H1 (cell line): ENCODE data around the gene LAG3. TPM values are rescaled to one million over a fixed set of nuclear protein-coding genes. Genes with fewer than 3 reads are reported as not detected.

Experiments
- CTCF ChIA-PET: fragments of 300-600 bp; sonication (Branson Sonifier 250); formaldehyde crosslinking; loops from one replicate; lab custom pipeline; 2021; ENCODE audit not compliant: partially characterized antibody; lab: Charles Lee
- POLR2A ChIA-PET: fragments of 300-600 bp; sonication (Branson Sonifier 250); formaldehyde crosslinking; loops from one replicate; lab custom pipeline; 2021; ENCODE audit warnings: inconsistent platforms; ENCODE audit not compliant: partially characterized antibody; lab: Charles Lee
- DNase-seq, 2 experiments: peaks; one replicate each; pipeline versions ENCODE4 v3.0.0 to v3.0.0-alpha.2; 2010 to 2022; ENCODE audit warnings: low spot score in 2 of 2, low read depth in 1 of 2, mixed read lengths in 1 of 2
- FAIRE-seq: peaks from 2 replicates; lab custom pipeline; 2011; peaks lifted over from hg19 to GRCh38; lab: Jason Lieb, UNC
- H2AFZ ChIP-seq: 2 replicates; pipeline ENCODE4 v1.8.1; 2012; ENCODE audit warnings: low read length, inconsistent platforms
- H2AK5ac ChIP-seq: 2 replicates; pipeline ENCODE4 v1.6.1; 2013; ENCODE audit warnings: low read depth, low read length
- H2BK120ac ChIP-seq: replicated peaks from 2 replicates; pipeline ENCODE3; 2013; ENCODE audit warnings: low read depth, low read length, inconsistent platforms
- H2BK12ac ChIP-seq: 2 replicates; pipeline ENCODE4 v1.6.1; 2013; ENCODE audit warnings: low read depth, low read length
- H2BK15ac ChIP-seq: 2 replicates; pipeline ENCODE4 v1.6.1; 2013; ENCODE audit warnings: low read length
- H2BK20ac ChIP-seq: 2 replicates; pipeline ENCODE4 v1.6.1; 2013; ENCODE audit warnings: low read length
- H2BK5ac ChIP-seq: 2 replicates; pipeline ENCODE4 v1.6.1; 2013; ENCODE audit warnings: low read depth, low read length
- H3K14ac ChIP-seq: 2 replicates; pipeline ENCODE4 v1.6.1; 2013; ENCODE audit warnings: inconsistent platforms; ENCODE audit not compliant: insufficient read length
- H3K18ac ChIP-seq: 2 replicates; pipeline ENCODE4 v1.6.1; 2013; ENCODE audit warnings: low read length; ENCODE audit errors: extremely low read depth
- H3K23ac ChIP-seq: 2 replicates; pipeline ENCODE4 v1.6.1; 2013; ENCODE audit warnings: inconsistent platforms; ENCODE audit not compliant: insufficient read length
- H3K23me2 ChIP-seq: 2 replicates; pipeline ENCODE4 v1.6.1; 2013; ENCODE audit warnings: low read depth, low read length
- H3K27ac ChIP-seq: 2 replicates; pipeline ENCODE4 v1.6.1; 2011; ENCODE audit warnings: low read depth, low read length, inconsistent platforms
- H3K27me3 ChIP-seq, 4 experiments: replicated peaks in 1 of 4; 1 replicate in 1 of 4; 2 replicates in 3 of 4; pipeline versions ENCODE4 v1.6.1 to v1.8.1; 2011 to 2013; ENCODE audit warnings: low read length in 3 of 4, mild to moderate bottlenecking in 3 of 4, inconsistent platforms in 2 of 4, mixed read lengths in 2 of 4, moderate library complexity in 1 of 4; ENCODE audit not compliant: control insufficient read depth in 3 of 4, insufficient read depth in 3 of 4; ENCODE audit errors: extremely low read depth in 1 of 4
- H3K36me3 ChIP-seq, 4 experiments: 2 replicates each; pipeline versions ENCODE4 v1.6.1 to v1.8.1; 2011 to 2013; ENCODE audit warnings: mild to moderate bottlenecking in 4 of 4, low read length in 3 of 4, moderate library complexity in 2 of 4, control low read depth in 1 of 4, inconsistent platforms in 1 of 4; ENCODE audit not compliant: insufficient read depth in 4 of 4, control insufficient read depth in 2 of 4
- H3K4ac ChIP-seq: replicated peaks from 2 replicates; pipeline ENCODE3; 2013; ENCODE audit warnings: low read length, low read depth, mixed read lengths, inconsistent platforms; ENCODE audit not compliant: insufficient read length
- H3K4me1 ChIP-seq, 4 experiments: replicated peaks in 1 of 4; 1 replicate in 1 of 4; 2 replicates in 3 of 4; pipeline versions ENCODE4 v1.6.1 to v1.8.1; 2011 to 2013; ENCODE audit warnings: low read length in 3 of 4, inconsistent platforms in 2 of 4, mixed read lengths in 1 of 4; ENCODE audit not compliant: insufficient read depth in 4 of 4, control insufficient read depth in 3 of 4
- H3K4me2 ChIP-seq, 2 experiments: 2 replicates each; pipeline versions ENCODE4 v1.6.1 to v1.8.1; 2011 to 2013; ENCODE audit warnings: low read depth in 2 of 2, low read length in 2 of 2, control low read depth in 1 of 2, inconsistent platforms in 1 of 2, mild to moderate bottlenecking in 1 of 2; ENCODE audit not compliant: insufficient read depth in 1 of 2
- H3K4me3 ChIP-seq, 4 experiments: fragments of 200-600, 300-600 bp in 1 of 4; sonication (generic), shearing (Covaris generic), sonication (Bioruptor Twin) in 1 of 4; 2 replicates each; pipeline versions ENCODE4 v1.5.1 to v1.8.1; 2011 to 2016; ENCODE audit warnings: low read length in 4 of 4, low read depth in 3 of 4, control low read depth in 2 of 4, inconsistent platforms in 2 of 4, mild to moderate bottlenecking in 2 of 4, mixed read lengths in 1 of 4, moderate library complexity in 1 of 4; ENCODE audit not compliant: insufficient read depth in 2 of 4; ENCODE audit errors: extremely low read depth in 1 of 4
- H3K56ac ChIP-seq: replicated peaks from 2 replicates; pipeline ENCODE3; 2013; ENCODE audit warnings: low read depth, mild to moderate bottlenecking, mixed read lengths, low read length, inconsistent platforms; ENCODE audit not compliant: insufficient read length
- H3K79me1 ChIP-seq: 2 replicates; pipeline ENCODE4 v1.6.1; 2013; ENCODE audit warnings: low read depth, low read length, control low read depth
- H3K79me2 ChIP-seq, 2 experiments: 2 replicates each; pipeline versions ENCODE4 v1.6.1 to v1.8.1; 2012 to 2013; ENCODE audit warnings: low read length in 2 of 2, mild to moderate bottlenecking in 2 of 2, inconsistent platforms in 1 of 2; ENCODE audit not compliant: insufficient read depth in 2 of 2, control insufficient read depth in 1 of 2
- H3K9ac ChIP-seq, 4 experiments: replicated peaks in 1 of 4; 1 replicate in 1 of 4; 2 replicates in 3 of 4; pipeline versions ENCODE4 v1.6.1 to v1.8.1; 2011 to 2013; ENCODE audit warnings: low read depth in 3 of 4, low read length in 3 of 4, control low read depth in 2 of 4, mild to moderate bottlenecking in 2 of 4, moderate library complexity in 2 of 4, inconsistent platforms in 1 of 4; ENCODE audit errors: extremely low read depth in 1 of 4
- H3K9me3 ChIP-seq, 2 experiments: 2 replicates each; pipeline versions ENCODE4 v1.6.1 to v1.8.1; 2012 to 2013; ENCODE audit warnings: mild to moderate bottlenecking in 2 of 2, moderate library complexity in 2 of 2, control low read depth in 1 of 2, inconsistent platforms in 1 of 2, low read depth in 1 of 2, low read length in 1 of 2, mixed read lengths in 1 of 2; ENCODE audit not compliant: insufficient read depth in 2 of 2
- H4K20me1 ChIP-seq, 2 experiments: replicated peaks in 1 of 2; 2 replicates each; pipeline versions ENCODE3 to v1.8.1; 2011 to 2013; ENCODE audit warnings: inconsistent platforms in 2 of 2, low read length in 2 of 2, mild to moderate bottlenecking in 1 of 2; ENCODE audit not compliant: insufficient read depth in 2 of 2, control insufficient read depth in 1 of 2
- H4K5ac ChIP-seq: 2 replicates; pipeline ENCODE4 v1.6.1; 2013; ENCODE audit warnings: low read length, low read depth, mixed read lengths, inconsistent platforms; ENCODE audit not compliant: insufficient read length
- H4K8ac ChIP-seq: 2 replicates; pipeline ENCODE4 v1.8.0; 2013; ENCODE audit warnings: mild to moderate bottlenecking, moderate library complexity, low read length, inconsistent platforms; ENCODE audit not compliant: insufficient read depth; ENCODE audit errors: extremely low read depth
- H4K91ac ChIP-seq: replicated peaks from 2 replicates; pipeline ENCODE3; 2013; ENCODE audit warnings: low read length, mixed read lengths, inconsistent platforms; ENCODE audit not compliant: insufficient read length
- BCL11A ChIP-seq, 2 experiments: IDR thresholded peaks; one replicate each; pipeline ENCODE4 v1.6.1; 2011; ENCODE audit warnings: low read depth in 2 of 2, low read length in 2 of 2, mild to moderate bottlenecking in 2 of 2
- EP300 ChIP-seq, 2 experiments: IDR thresholded peaks; 1 replicate in 1 of 2; 2 replicates in 1 of 2; pipeline ENCODE4 v1.6.1; 2011 to 2012; ENCODE audit warnings: low read depth in 2 of 2, low read length in 2 of 2, mild to moderate bottlenecking in 2 of 2, borderline replicate concordance in 1 of 2, inconsistent platforms in 1 of 2, moderate library complexity in 1 of 2
- POLR2A ChIP-seq, 2 experiments: IDR thresholded peaks; 1 replicate in 1 of 2; 2 replicates in 1 of 2; pipeline ENCODE4 v1.6.1; 2011; ENCODE audit warnings: low read depth in 2 of 2, low read length in 2 of 2, mild to moderate bottlenecking in 2 of 2; ENCODE audit errors: control extremely low read depth in 1 of 2
- RAD21 ChIP-seq, 2 experiments: IDR thresholded peaks in 1 of 2; conservative IDR thresholded peaks in 1 of 2; 2 replicates each; pipeline ENCODE4 v1.6.1; 2011; ENCODE audit warnings: low read depth in 2 of 2, low read length in 2 of 2, improper control_type of control experiment in 1 of 2, inconsistent platforms in 1 of 2, mild to moderate bottlenecking in 1 of 2, moderate library complexity in 1 of 2
- RNF2 ChIP-seq: fragments of 200-900, 300-1000 bp; sonication (generic); IDR thresholded peaks from 2 replicates; pipeline ENCODE4 v1.7.1; 2016; ENCODE audit warnings: borderline replicate concordance, low read depth, mild to moderate bottlenecking, antibody characterized with exemption, low read length; ENCODE audit not compliant: poor library complexity, severe bottlenecking; ENCODE audit errors: missing control alignments
- SP1 ChIP-seq: IDR thresholded peaks from 2 replicates; pipeline ENCODE4 v1.6.1; 2011; ENCODE audit warnings: low read depth, low read length
- TAF1 ChIP-seq: IDR thresholded peaks from 2 replicates; pipeline ENCODE4 v1.6.1; 2011; ENCODE audit warnings: mild to moderate bottlenecking, low read depth, low read length
- WGBS, 2 experiments: shearing (Covaris generic) in 1 of 2; methylation state at CpG; one replicate each; pipeline versions ENCODE4 v1.1.6 to v1.1.7; 2013 to 2015; ENCODE audit warnings: low lambda C conversion rate in 2 of 2, mixed read lengths in 2 of 2, inconsistent platforms in 1 of 2, low coverage in 1 of 2, missing lambda C conversion rate in 1 of 2; ENCODE audit not compliant: insufficient replicate concordance in 2 of 2, insufficient coverage in 1 of 2, insufficient read length in 1 of 2; ENCODE audit errors: extremely low coverage in 1 of 2, missing lambda C conversion rate in 1 of 2; 5-methylcytosine and 5-hydroxymethylcytosine counted together
- polyA plus RNA-seq, 7 experiments: library from polyadenylated mRNA; depleted of rRNA in 3 of 7; stranded (reverse) in 5 of 7; unstranded in 2 of 7; fragments of >200 nt in 5 of 7; fragments of 200-250 nt in 2 of 7; gene quantifications; 1 replicate in 5 of 7; 2 replicates in 1 of 7; 4 replicates in 1 of 7; pipeline versions ENCODE4 v1.2.1 to v1.2.3, GENCODE V29; 2011 to 2013; ENCODE audit warnings: missing spikeins in 2 of 7, mixed read lengths in 2 of 7
- total RNA-seq: library from RNA; stranded (reverse); fragmentation: NEBNext Ultra II Directional; extraction: Animal tissue kit (Norgen Biotek cat#: 25700); gene quantifications from 2 replicates; pipeline ENCODE4 v1.2.1, GENCODE V29; 2021

Gene LAG3
- total and polyA plus RNA-seq, 2 of the 8 experiments (the other 6 are each of a cell fraction or from before 2014, with no cell fraction given): 1.1 to 3.1 TPM

DNA sequence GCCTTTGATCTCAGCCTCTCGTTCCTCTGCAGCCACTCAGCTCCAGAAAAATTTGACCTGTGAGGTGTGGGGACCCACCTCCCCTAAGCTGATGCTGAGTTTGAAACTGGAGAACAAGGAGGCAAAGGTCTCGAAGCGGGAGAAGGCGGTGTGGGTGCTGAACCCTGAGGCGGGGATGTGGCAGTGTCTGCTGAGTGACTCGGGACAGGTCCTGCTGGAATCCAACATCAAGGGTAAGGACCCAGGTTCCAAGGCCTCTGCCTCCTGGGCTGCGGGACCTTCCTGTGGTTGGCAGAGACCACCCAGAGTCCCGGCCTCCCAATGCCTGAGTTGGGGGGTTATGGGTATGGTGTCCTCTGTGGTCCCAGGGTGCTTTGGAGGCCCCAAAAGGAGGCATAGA lies 44.8 kb downstream of the LAG3 start:
- no peak overlapping the region for H2BK5ac ChIP-seq
- H3K23me2 ChIP-seq: peaks cover 17% of the 10 kb centered on the region
- H4K5ac ChIP-seq: no peak overlapping the region
- H3K56ac ChIP-seq: no peak overlapping the region
- H3K14ac ChIP-seq: no peak overlapping the region
- no peaks in the 10 kb centered on the region for H3K79me1 ChIP-seq
- H3K18ac ChIP-seq: no peak overlapping the region
- no peak overlapping the region for H3K27ac ChIP-seq
- no peak overlapping the region for H2BK20ac ChIP-seq
- no peak overlapping the region; the same call in 1 of the 2 replicates for H2AK5ac ChIP-seq
- H3K27me3 ChIP-seq: peaks cover 0 to 3% (median 1%) of the 10 kb centered on the region in 4 experiments; a peak in 4 of 7 replicates
- DNase-seq: no peak
- H4K20me1 ChIP-seq: peaks cover 0 to 6% of the 10 kb centered on the region in 2 experiments
- H3K4me2 ChIP-seq: no peak overlapping the region; a peak in 1 of 4 replicates
- no peak for FAIRE-seq
- ChIA-PET CTCF (interaction anchor here (1.4 to 3.2 kb wide), 3 partner anchors 8 to 40 kb away, joined by 3 to 19 read pairs (median 6); no protein-coding TSS in a partner anchor), POLR2A (interaction anchor here (0.8 to 1.7 kb wide), 6 partner anchors 11 to 127 kb away, joined by 3 to 7 read pairs (median 5); partner anchors contain the start of genes C12orf57, MLF2, P3H3 and PTMS)
- TF ChIP-seq RAD21 (IDR thresholded peaks at IDR 0.05 in 1 of 2, conservative IDR thresholded peaks at IDR 0.05 in 1 of 2; ENCODE audit: low read depth in 2 of 2, low read length in 2 of 2): no peak
- no peak for TF ChIP-seq TAF1
- no peak for TF ChIP-seq EP300 (IDR thresholded peaks at IDR 0.05; ENCODE audit: borderline replicate concordance in 1 of 2, low read depth in 2 of 2, low read length in 2 of 2)
- TF ChIP-seq POLR2A (IDR thresholded peaks at IDR 0.05; ENCODE audit: control extremely low read depth in 1 of 2, low read depth in 2 of 2, low read length in 2 of 2): no peak
- TF ChIP-seq RNF2: no peak
- no peak for TF ChIP-seq BCL11A (IDR thresholded peaks at IDR 0.05; ENCODE audit: low read depth in 2 of 2, low read length in 2 of 2)
- TF ChIP-seq SP1: no peak
- H3K4me3 ChIP-seq: no peak overlapping the region
- H3K9ac ChIP-seq: no peak overlapping the region
- H3K79me2 ChIP-seq: no peaks in the 10 kb centered on the region
- peaks cover 4 to 37% (median 22%) of the 10 kb centered on the region in 4 experiments for H3K4me1 ChIP-seq
- peak overlapping the region; percentile 11 for H4K91ac ChIP-seq
- no peak overlapping the region for H2AFZ ChIP-seq
- no peak overlapping the region for H4K8ac ChIP-seq
- H3K36me3 ChIP-seq: no peaks in the 10 kb centered on the region; a peak in 1 of 8 replicates
- no peak overlapping the region for H2BK12ac ChIP-seq
- H3K4ac ChIP-seq: no peak overlapping the region
- peaks cover 0 to 2% of the 10 kb centered on the region in 2 experiments; a peak in 1 of 4 replicates for H3K9me3 ChIP-seq
- 88% methylated on average over 8 of the region's 8 CpGs; no CpG with 5 or more reads in 1 of the 2 experiments for WGBS, 2 experiments
- no peak overlapping the region for H3K23ac ChIP-seq
- no peak overlapping the region for H2BK120ac ChIP-seq
- no peak overlapping the region for H2BK15ac ChIP-seq
